SK-N-SH (cell line): ENCODE measurements around the gene OVOL1. TPM values are rescaled to one million over a fixed set of nuclear protein-coding genes. Genes with fewer than 3 reads are reported as not detected.

Experiments used
- CTCF ChIA-PET: fragments of 300-600, 350-600 bp; formaldehyde crosslinking; extraction: SDS; loops from one replicate; lab custom pipeline; 2021; lab: Yijun Ruan, JAX
- POLR2A ChIA-PET: fragments of 350-600 bp; sonication (Branson Sonifier 250); formaldehyde crosslinking; extraction: SDS; loops from one replicate; lab custom pipeline; 2020; ENCODE audit warnings: antibody characterized with exemption, inconsistent platforms; lab: Yijun Ruan, JAX
- DNase-seq: peaks from one replicate; pipeline ENCODE4 v3.0.0; 2012
- H2AFZ ChIP-seq: fragments of 200-600 bp; sonication (generic); 2 replicates; pipeline ENCODE4 v1.8.1; 2016; ENCODE audit warnings: antibody characterized with exemption, mild to moderate bottlenecking, low read depth
- H3F3A ChIP-seq: fragments of 200-600 bp; sonication (generic); replicated peaks from 2 replicates; pipeline ENCODE3; 2016; ENCODE audit warnings: antibody characterized with exemption, mild to moderate bottlenecking; ENCODE audit not compliant: insufficient read depth
- H3K27ac ChIP-seq, 2 experiments: fragments of 200-500 bp in 1 of 2; fragments of 200-600 bp in 1 of 2; sonication (Bioruptor generic) in 1 of 2; sonication (generic), shearing (Covaris generic) in 1 of 2; 2 replicates each; pipeline versions ENCODE4 v1.5.1 to v1.6.1; 2014 to 2016; ENCODE audit warnings: low read depth in 2 of 2, inconsistent platforms in 1 of 2, low read length in 1 of 2, mild to moderate bottlenecking in 1 of 2, mixed read lengths in 1 of 2
- H3K27me3 ChIP-seq: fragments of 200-600 bp; sonication (generic), shearing (Covaris generic); 2 replicates; pipeline ENCODE4 v1.6.1; 2016; ENCODE audit warnings: mixed run types; ENCODE audit not compliant: insufficient read depth
- H3K36me3 ChIP-seq, 2 experiments: fragments of 200-500 bp in 1 of 2; fragments of 200-600 bp in 1 of 2; sonication (Bioruptor generic) in 1 of 2; sonication (generic) in 1 of 2; replicated peaks in 1 of 2; 2 replicates each; pipeline versions ENCODE3 to v1.5.1; 2014 to 2016; ENCODE audit warnings: low read length in 1 of 2, mild to moderate bottlenecking in 1 of 2; ENCODE audit not compliant: insufficient read depth in 2 of 2, control insufficient read depth in 1 of 2
- H3K4me1 ChIP-seq, 2 experiments: fragments of 200-500 bp in 1 of 2; fragments of 200-600 bp in 1 of 2; sonication (Bioruptor generic) in 1 of 2; sonication (generic), shearing (Covaris generic) in 1 of 2; 2 replicates each; pipeline versions ENCODE4 v1.5.1 to v1.6.1; 2014 to 2016; ENCODE audit warnings: low read depth in 1 of 2, low read length in 1 of 2, mixed run types in 1 of 2; ENCODE audit not compliant: insufficient read depth in 2 of 2, control insufficient read depth in 1 of 2
- H3K4me2 ChIP-seq: fragments of 200-600 bp; sonication (generic), shearing (Covaris generic); 2 replicates; pipeline ENCODE4 v1.6.1; 2017; ENCODE audit warnings: mixed run types
- H3K4me3 ChIP-seq, 2 experiments: fragments of 200-500 bp in 1 of 2; fragments of 200-600 bp in 1 of 2; sonication (Bioruptor generic) in 1 of 2; sonication (generic), shearing (Covaris generic) in 1 of 2; 2 replicates each; pipeline versions ENCODE4 v1.5.1 to v1.8.1; 2014 to 2016; ENCODE audit warnings: low read depth in 2 of 2, inconsistent platforms in 1 of 2, low read length in 1 of 2, mild to moderate bottlenecking in 1 of 2, mixed read lengths in 1 of 2, moderate library complexity in 1 of 2
- H3K79me2 ChIP-seq: fragments of 200-600 bp; sonication (generic); 2 replicates; pipeline ENCODE4 v1.8.1; 2017; ENCODE audit warnings: mild to moderate bottlenecking; ENCODE audit not compliant: insufficient read depth
- H3K9ac ChIP-seq: fragments of 200-600 bp; sonication (generic); 2 replicates; pipeline ENCODE4 v1.6.1; 2017; ENCODE audit warnings: mixed run types
- H3K9me2 ChIP-seq: fragments of 200-600 bp; sonication (generic); 2 replicates; pipeline ENCODE4 v1.6.1; 2017; ENCODE audit warnings: mixed run types
- H3K9me3 ChIP-seq: fragments of 200-600 bp; sonication (generic); 2 replicates; pipeline ENCODE4 v1.6.1; 2017; ENCODE audit warnings: mixed run types, mild to moderate bottlenecking, moderate library complexity
- H4K20me1 ChIP-seq: fragments of 200-600 bp; sonication (generic); 2 replicates; pipeline ENCODE4 v1.6.1; 2017; ENCODE audit warnings: mild to moderate bottlenecking, mixed run types; ENCODE audit not compliant: insufficient read depth
- EZH2phosphoT487 ChIP-seq: fragments of 200-600 bp; sonication (generic); IDR thresholded peaks from 2 replicates; pipeline ENCODE4 v1.6.1; 2017; ENCODE audit warnings: low read depth, mixed run types, mild to moderate bottlenecking, antibody characterized with exemption, moderate library complexity, borderline replicate concordance
- GABPA ChIP-seq: IDR thresholded peaks from 2 replicates; pipeline ENCODE4 v1.4.0; 2012; ENCODE audit warnings: low read depth, mild to moderate bottlenecking
- GATA2 ChIP-seq: sonication (generic); formaldehyde crosslinking; IDR thresholded peaks from 2 replicates; pipeline ENCODE4 v1.5.0; 2020; ENCODE audit warnings: mild to moderate bottlenecking, missing genetic modification reagents
- MEF2A ChIP-seq: IDR thresholded peaks from 2 replicates; pipeline ENCODE4 v1.4.0; 2012; ENCODE audit warnings: low read depth, borderline replicate concordance
- MXI1 ChIP-seq: IDR thresholded peaks from 2 replicates; pipeline ENCODE4 v1.6.1; 2012; ENCODE audit warnings: mild to moderate bottlenecking, low read depth, low read length, improper control_type of control experiment
- POLR2AphosphoS5 ChIP-seq: IDR thresholded peaks from 2 replicates; pipeline ENCODE4 v1.6.1; 2012; ENCODE audit warnings: low read depth, low read length
- RCOR1 ChIP-seq: fragments of 150-350 bp; IDR thresholded peaks from 2 replicates; pipeline ENCODE4 v1.6.1; 2017; ENCODE audit warnings: antibody characterized with exemption, low read length
- SIN3A ChIP-seq: IDR thresholded peaks from 2 replicates; pipeline ENCODE4 v1.6.1; 2012; ENCODE audit warnings: low read depth, mild to moderate bottlenecking, low read length, moderate library complexity, borderline replicate concordance
- TAF1 ChIP-seq: IDR thresholded peaks from 2 replicates; pipeline ENCODE4 v1.6.1; 2012; ENCODE audit warnings: low read depth, mild to moderate bottlenecking, low read length, moderate library complexity, borderline replicate concordance
- TCF12 ChIP-seq: IDR thresholded peaks from 2 replicates; pipeline ENCODE4 v1.4.0; 2012
- WGBS: methylation state at CpG from one replicate; pipeline ENCODE4 v1.1.6; 2017; ENCODE audit warnings: low lambda C conversion rate; 5-methylcytosine and 5-hydroxymethylcytosine counted together
- polyA plus RNA-seq, 3 experiments: library from polyadenylated mRNA; depleted of rRNA; stranded (reverse); fragments of >200 nt; gene quantifications; 2 replicates each; pipeline ENCODE4 v1.2.3, GENCODE V29; 2012
- TF ChIP-seq, protein P1 (sequence below): fragments of 200-600 bp; sonication (generic); IDR thresholded peaks from 2 replicates; pipeline ENCODE4 v1.6.1; 2017; ENCODE audit warnings: antibody characterized with exemption, mild to moderate bottlenecking, moderate library complexity
- TF ChIP-seq, protein P2 (sequence below): IDR thresholded peaks from 2 replicates; pipeline ENCODE4 v1.6.1; 2012; ENCODE audit warnings: mild to moderate bottlenecking, low read depth, low read length, moderate library complexity
- TF ChIP-seq, protein P3 (sequence below): IDR thresholded peaks from 2 replicates; pipeline ENCODE4 v1.4.0; 2012; ENCODE audit warnings: low read depth, borderline replicate concordance
- TF ChIP-seq, protein P4 (sequence below): fragments of 150-350 bp; IDR thresholded peaks from 2 replicates; pipeline ENCODE4 v1.6.1; 2017; ENCODE audit warnings: antibody characterized with exemption, low read length, low read depth, borderline replicate concordance
- TF ChIP-seq, protein P5 (sequence below): fragments of 150-350 bp; IDR thresholded peaks from 2 replicates; pipeline ENCODE4 v1.6.1; 2016; ENCODE audit warnings: mild to moderate bottlenecking, low read depth, low read length

Gene OVOL1
- polyA plus RNA-seq, 1 of the 3 experiments (the other 2 are of a cell fraction) = not detected

DNA sequence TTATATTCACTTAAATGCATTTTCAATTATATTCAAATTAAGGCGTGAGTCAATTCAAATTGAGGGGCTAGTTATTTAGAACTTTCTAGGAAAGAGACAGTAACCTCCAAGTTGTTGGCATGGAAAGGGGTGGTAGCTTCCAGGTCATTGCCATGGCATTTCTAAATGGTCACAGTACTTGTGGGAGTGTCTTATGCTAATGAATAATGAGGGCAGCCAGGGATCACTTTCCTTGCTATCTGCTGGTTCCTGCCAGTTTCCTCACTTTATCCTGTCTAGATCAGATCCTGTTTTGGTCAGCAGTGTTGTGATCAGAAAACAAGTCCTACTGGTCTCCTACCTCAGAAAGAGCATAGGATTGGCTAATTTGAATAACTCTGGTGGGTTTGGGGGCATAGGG, 44.5 kb upstream of the OVOL1 start:
- H2AFZ ChIP-seq = no peak overlapping the region
- 56% methylated on average over 1 of the region's 1 CpG for WGBS
- DNase-seq = no peak
- H3K79me2 ChIP-seq = no peaks in the 10 kb centered on the region
- H3K4me2 ChIP-seq = no peak overlapping the region
- H3K9me2 ChIP-seq = no peaks in the 10 kb centered on the region
- CTCF ChIA-PET = interaction anchor here (0.6 to 4.1 kb wide), 6 partner anchors 13 to 182 kb away, joined by 3 to 59 read pairs (median 4); partner anchors contain the start of genes AP5B1 and KAT5
- POLR2A ChIA-PET = no interaction called here
- H3K27ac ChIP-seq = no peak overlapping the region
- TF ChIP-seq RCOR1 = no peak
- TF ChIP-seq, protein P1, sequence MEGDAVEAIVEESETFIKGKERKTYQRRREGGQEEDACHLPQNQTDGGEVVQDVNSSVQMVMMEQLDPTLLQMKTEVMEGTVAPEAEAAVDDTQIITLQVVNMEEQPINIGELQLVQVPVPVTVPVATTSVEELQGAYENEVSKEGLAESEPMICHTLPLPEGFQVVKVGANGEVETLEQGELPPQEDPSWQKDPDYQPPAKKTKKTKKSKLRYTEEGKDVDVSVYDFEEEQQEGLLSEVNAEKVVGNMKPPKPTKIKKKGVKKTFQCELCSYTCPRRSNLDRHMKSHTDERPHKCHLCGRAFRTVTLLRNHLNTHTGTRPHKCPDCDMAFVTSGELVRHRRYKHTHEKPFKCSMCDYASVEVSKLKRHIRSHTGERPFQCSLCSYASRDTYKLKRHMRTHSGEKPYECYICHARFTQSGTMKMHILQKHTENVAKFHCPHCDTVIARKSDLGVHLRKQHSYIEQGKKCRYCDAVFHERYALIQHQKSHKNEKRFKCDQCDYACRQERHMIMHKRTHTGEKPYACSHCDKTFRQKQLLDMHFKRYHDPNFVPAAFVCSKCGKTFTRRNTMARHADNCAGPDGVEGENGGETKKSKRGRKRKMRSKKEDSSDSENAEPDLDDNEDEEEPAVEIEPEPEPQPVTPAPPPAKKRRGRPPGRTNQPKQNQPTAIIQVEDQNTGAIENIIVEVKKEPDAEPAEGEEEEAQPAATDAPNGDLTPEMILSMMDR = no peak
- TF ChIP-seq, protein P2, sequence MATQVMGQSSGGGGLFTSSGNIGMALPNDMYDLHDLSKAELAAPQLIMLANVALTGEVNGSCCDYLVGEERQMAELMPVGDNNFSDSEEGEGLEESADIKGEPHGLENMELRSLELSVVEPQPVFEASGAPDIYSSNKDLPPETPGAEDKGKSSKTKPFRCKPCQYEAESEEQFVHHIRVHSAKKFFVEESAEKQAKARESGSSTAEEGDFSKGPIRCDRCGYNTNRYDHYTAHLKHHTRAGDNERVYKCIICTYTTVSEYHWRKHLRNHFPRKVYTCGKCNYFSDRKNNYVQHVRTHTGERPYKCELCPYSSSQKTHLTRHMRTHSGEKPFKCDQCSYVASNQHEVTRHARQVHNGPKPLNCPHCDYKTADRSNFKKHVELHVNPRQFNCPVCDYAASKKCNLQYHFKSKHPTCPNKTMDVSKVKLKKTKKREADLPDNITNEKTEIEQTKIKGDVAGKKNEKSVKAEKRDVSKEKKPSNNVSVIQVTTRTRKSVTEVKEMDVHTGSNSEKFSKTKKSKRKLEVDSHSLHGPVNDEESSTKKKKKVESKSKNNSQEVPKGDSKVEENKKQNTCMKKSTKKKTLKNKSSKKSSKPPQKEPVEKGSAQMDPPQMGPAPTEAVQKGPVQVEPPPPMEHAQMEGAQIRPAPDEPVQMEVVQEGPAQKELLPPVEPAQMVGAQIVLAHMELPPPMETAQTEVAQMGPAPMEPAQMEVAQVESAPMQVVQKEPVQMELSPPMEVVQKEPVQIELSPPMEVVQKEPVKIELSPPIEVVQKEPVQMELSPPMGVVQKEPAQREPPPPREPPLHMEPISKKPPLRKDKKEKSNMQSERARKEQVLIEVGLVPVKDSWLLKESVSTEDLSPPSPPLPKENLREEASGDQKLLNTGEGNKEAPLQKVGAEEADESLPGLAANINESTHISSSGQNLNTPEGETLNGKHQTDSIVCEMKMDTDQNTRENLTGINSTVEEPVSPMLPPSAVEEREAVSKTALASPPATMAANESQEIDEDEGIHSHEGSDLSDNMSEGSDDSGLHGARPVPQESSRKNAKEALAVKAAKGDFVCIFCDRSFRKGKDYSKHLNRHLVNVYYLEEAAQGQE = no peak
- no peak for TF ChIP-seq TCF12
- TF ChIP-seq, protein P3, sequence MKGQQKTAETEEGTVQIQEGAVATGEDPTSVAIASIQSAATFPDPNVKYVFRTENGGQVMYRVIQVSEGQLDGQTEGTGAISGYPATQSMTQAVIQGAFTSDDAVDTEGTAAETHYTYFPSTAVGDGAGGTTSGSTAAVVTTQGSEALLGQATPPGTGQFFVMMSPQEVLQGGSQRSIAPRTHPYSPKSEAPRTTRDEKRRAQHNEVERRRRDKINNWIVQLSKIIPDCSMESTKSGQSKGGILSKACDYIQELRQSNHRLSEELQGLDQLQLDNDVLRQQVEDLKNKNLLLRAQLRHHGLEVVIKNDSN = no peak
- no peak for TF ChIP-seq GABPA
- TF ChIP-seq SIN3A = no peak
- TF ChIP-seq TAF1 = no peak
- TF ChIP-seq MXI1 = no peak
- TF ChIP-seq, protein P4, sequence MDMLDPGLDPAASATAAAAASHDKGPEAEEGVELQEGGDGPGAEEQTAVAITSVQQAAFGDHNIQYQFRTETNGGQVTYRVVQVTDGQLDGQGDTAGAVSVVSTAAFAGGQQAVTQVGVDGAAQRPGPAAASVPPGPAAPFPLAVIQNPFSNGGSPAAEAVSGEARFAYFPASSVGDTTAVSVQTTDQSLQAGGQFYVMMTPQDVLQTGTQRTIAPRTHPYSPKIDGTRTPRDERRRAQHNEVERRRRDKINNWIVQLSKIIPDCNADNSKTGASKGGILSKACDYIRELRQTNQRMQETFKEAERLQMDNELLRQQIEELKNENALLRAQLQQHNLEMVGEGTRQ = no peak
- TF ChIP-seq, protein P5, sequence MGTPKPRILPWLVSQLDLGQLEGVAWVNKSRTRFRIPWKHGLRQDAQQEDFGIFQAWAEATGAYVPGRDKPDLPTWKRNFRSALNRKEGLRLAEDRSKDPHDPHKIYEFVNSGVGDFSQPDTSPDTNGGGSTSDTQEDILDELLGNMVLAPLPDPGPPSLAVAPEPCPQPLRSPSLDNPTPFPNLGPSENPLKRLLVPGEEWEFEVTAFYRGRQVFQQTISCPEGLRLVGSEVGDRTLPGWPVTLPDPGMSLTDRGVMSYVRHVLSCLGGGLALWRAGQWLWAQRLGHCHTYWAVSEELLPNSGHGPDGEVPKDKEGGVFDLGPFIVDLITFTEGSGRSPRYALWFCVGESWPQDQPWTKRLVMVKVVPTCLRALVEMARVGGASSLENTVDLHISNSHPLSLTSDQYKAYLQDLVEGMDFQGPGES = no peak
- TF ChIP-seq POLR2AphosphoS5 = no peak
- TF ChIP-seq MEF2A = no peak
- no peak for TF ChIP-seq GATA2 (CRISPR knock-in tag)
- TF ChIP-seq EZH2phosphoT487 = no peak
- no peak overlapping the region for H3K9ac ChIP-seq
- H3K27me3 ChIP-seq = peaks cover 10% of the 10 kb centered on the region; the same call in 1 of the 2 replicates
- no peak overlapping the region for H3K4me3 ChIP-seq
- no peaks in the 10 kb centered on the region for H3K9me3 ChIP-seq
- no peaks in the 10 kb centered on the region for H3F3A ChIP-seq
- H4K20me1 ChIP-seq = no peaks in the 10 kb centered on the region
- peaks cover 0 to 10% of the 10 kb centered on the region in 2 experiments; a peak in 1 of 4 replicates for H3K4me1 ChIP-seq
- H3K36me3 ChIP-seq = no peaks in the 10 kb centered on the region
